Measurements from ENCODE around the gene C16orf54.
"Not testable (repeated sequence)": the region's sequence is repeated elsewhere in the genome, so short reads cannot be mapped to it uniquely, and the experiment has no call there.

The C16orf54 gene

GRCh38 chr16:29697391-29697790, 48.4 kb downstream of the C16orf54 start:
- no peak for DNase-seq (ENCODE audit: extremely low read depth, low read depth)
- no peak overlapping the region for H3K4me3 ChIP-seq (replicated peaks; ENCODE audit: low read depth, low read length)
- no peak for TF ChIP-seq CTCF (IDR thresholded peaks at IDR 0.05; ENCODE audit: low read depth, low read length, missing control alignments)

- H3K4me3 ChIP-seq (replicated peaks; ENCODE audit: low read depth, low read length), result no peak overlapping the region
- no peak for DNase-seq (ENCODE audit: extremely low read depth, low read depth)
- no peak for TF ChIP-seq CTCF (IDR thresholded peaks at IDR 0.05; ENCODE audit: low read depth, low read length, missing control alignments)
Observed at GRCh38 chr16:29696881-29697331, 48.9 kb downstream of the C16orf54 start.

- DNase-seq (ENCODE audit: extremely low read depth, low read depth); H3K4me3 ChIP-seq (replicated peaks; ENCODE audit: low read depth, low read length): not testable (repeated sequence)
Observed at GRCh38 chr16:29695675-29696074, 50.1 kb downstream of the C16orf54 start.

- TF ChIP-seq CTCF (IDR thresholded peaks at IDR 0.05; ENCODE audit: low read depth, low read length, missing control alignments), result no peak
- H3K4me3 ChIP-seq (replicated peaks; ENCODE audit: low read depth, low read length), result no peak overlapping the region
- DNase-seq (ENCODE audit: extremely low read depth, low read depth), result no peak
Observed at GRCh38 chr16:29694384-29695195, 51.2 kb downstream of the C16orf54 start.

GRCh38 chr16:29692606-29693005, 53.2 kb downstream of the C16orf54 start:
- not testable (repeated sequence) for H3K4me3 ChIP-seq (replicated peaks; ENCODE audit: low read depth, low read length); DNase-seq (ENCODE audit: extremely low read depth, low read depth)
